ENCODE data around the gene SPEN. TPM values are rescaled to one million over a fixed set of nuclear protein-coding genes. Genes with fewer than 3 reads are reported as not detected.

SPEN gene
- polyA plus RNA-seq, 1 of the 3 experiments (the other 2 are of a cell fraction) = 6.1 TPM

DNA sequence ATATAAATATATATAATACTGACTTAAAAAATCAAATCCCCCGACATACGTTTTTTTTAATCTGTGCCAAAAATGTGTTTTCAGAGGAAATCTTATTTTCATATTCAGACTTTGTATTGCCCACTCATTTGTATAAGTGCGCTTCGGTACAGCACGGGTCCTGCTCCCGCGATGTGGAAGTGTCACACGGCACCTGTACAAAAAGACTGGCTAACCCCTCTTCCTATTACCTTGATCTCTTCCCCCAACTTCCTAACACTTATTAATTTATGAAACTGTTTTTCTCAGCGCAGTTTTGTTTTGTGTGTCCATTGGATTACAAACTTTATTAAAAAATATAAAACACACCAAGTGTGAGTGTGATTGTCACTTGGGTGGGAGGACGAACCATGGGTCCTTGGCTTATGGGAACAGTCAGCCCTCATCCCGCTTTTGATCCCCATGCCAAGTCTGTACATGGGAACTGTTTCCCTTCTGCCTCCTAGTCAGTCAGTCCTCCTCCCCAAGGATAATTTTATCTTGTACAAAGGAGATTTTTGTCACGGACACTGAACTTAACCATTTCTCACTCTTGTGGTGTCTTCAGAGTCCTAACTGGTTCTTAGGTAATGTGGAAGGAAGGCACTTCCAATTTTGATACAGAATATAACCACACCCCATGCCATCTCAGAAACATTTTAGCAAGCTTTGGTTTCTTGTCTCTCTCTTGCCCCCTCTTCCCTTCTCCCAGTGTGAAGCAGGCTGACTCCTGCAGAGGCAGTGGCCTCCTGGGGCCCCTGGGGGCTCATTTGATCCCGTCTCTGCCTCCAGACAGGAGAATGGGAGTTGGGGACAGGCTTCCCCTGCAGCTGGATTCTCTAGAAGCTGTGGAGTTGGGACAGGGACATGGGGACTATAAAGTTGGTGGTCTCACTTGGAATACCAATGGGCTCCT is 92.9 kb downstream of the SPEN start:
- CTCF ChIA-PET = interaction anchor here (1.7 kb wide), 1 partner anchor 9 kb away, joined by 3 read pairs; no protein-coding TSS in a partner anchor
- Histone ChIP-seq H3K9ac (no peak overlapping the region), H3K4me2 (no peak overlapping the region), H3K27ac (ENCODE audit: low read depth in 2 of 2, low read length in 1 of 2) (peak overlapping the region; percentile 17 to 94; a peak in 3 of 4 replicates), H3K4me1 (ENCODE audit: control insufficient read depth in 1 of 2, insufficient read depth in 2 of 2, low read depth in 1 of 2, low read length in 1 of 2) (peaks cover 0 to 54% of the 10 kb centered on the region in 2 experiments; a peak in 3 of 4 replicates), H3K79me2 (ENCODE audit: insufficient read depth) (peaks cover 3% of the 10 kb centered on the region; the same call in 1 of the 2 replicates), H2AFZ (ENCODE audit: low read depth) (no peak overlapping the region), H3K27me3 (ENCODE audit: insufficient read depth) (no peaks in the 10 kb centered on the region), H3K36me3 (replicated peaks in 1 of 2; ENCODE audit: control insufficient read depth in 1 of 2, insufficient read depth in 2 of 2, low read length in 1 of 2) (peaks cover 30 to 81% of the 10 kb centered on the region in 2 experiments), H3K9me2 (no peaks in the 10 kb centered on the region), H4K20me1 (ENCODE audit: insufficient read depth) (no peaks in the 10 kb centered on the region), H3F3A (replicated peaks; ENCODE audit: insufficient read depth) (peaks cover 30% of the 10 kb centered on the region), H3K4me3 (ENCODE audit: low read depth in 2 of 2, low read length in 1 of 2) (no peak overlapping the region), H3K9me3 (no peaks in the 10 kb centered on the region)
- WGBS (ENCODE audit: low lambda C conversion rate) = 93% methylated on average over 13 of the region's 13 CpGs
- no peak for DNase-seq
- POLR2A ChIA-PET = no interaction called here
- TF ChIP-seq RFX5 (IDR thresholded peaks at IDR 0.05; ENCODE audit: low read length) (no peak), GABPA (IDR thresholded peaks at IDR 0.05; ENCODE audit: low read depth) (no peak), NFIC (IDR thresholded peaks at IDR 0.05; ENCODE audit: borderline replicate concordance) (no peak), TEAD4 (IDR thresholded peaks at IDR 0.05; ENCODE audit: borderline replicate concordance, insufficient read depth) (no peak), FOXJ3 (CRISPR knock-in tag; IDR thresholded peaks at IDR 0.05) (no peak), SMC3 (IDR thresholded peaks at IDR 0.05; ENCODE audit: low read depth, low read length) (no peak), RAD21 (IDR thresholded peaks at IDR 0.05; ENCODE audit: low read length) (no peak), NRF1 (IDR thresholded peaks at IDR 0.05; ENCODE audit: low read depth, low read length) (no peak), POLR2AphosphoS5 (IDR thresholded peaks at IDR 0.05; ENCODE audit: low read depth, low read length) (no peak), FOXM1 (IDR thresholded peaks at IDR 0.05; ENCODE audit: low read depth) (no peak), GATA2 (CRISPR knock-in tag; IDR thresholded peaks at IDR 0.05) (no peak), MEF2A (IDR thresholded peaks at IDR 0.05; ENCODE audit: borderline replicate concordance, low read depth) (no peak)
- TF ChIP-seq, protein P1, sequence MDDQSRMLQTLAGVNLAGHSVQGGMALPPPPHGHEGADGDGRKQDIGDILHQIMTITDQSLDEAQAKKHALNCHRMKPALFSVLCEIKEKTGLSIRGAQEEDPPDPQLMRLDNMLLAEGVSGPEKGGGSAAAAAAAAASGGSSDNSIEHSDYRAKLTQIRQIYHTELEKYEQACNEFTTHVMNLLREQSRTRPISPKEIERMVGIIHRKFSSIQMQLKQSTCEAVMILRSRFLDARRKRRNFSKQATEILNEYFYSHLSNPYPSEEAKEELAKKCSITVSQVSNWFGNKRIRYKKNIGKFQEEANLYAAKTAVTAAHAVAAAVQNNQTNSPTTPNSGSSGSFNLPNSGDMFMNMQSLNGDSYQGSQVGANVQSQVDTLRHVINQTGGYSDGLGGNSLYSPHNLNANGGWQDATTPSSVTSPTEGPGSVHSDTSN (IDR thresholded peaks at IDR 0.05) = no peak
- TF ChIP-seq, protein P2, sequence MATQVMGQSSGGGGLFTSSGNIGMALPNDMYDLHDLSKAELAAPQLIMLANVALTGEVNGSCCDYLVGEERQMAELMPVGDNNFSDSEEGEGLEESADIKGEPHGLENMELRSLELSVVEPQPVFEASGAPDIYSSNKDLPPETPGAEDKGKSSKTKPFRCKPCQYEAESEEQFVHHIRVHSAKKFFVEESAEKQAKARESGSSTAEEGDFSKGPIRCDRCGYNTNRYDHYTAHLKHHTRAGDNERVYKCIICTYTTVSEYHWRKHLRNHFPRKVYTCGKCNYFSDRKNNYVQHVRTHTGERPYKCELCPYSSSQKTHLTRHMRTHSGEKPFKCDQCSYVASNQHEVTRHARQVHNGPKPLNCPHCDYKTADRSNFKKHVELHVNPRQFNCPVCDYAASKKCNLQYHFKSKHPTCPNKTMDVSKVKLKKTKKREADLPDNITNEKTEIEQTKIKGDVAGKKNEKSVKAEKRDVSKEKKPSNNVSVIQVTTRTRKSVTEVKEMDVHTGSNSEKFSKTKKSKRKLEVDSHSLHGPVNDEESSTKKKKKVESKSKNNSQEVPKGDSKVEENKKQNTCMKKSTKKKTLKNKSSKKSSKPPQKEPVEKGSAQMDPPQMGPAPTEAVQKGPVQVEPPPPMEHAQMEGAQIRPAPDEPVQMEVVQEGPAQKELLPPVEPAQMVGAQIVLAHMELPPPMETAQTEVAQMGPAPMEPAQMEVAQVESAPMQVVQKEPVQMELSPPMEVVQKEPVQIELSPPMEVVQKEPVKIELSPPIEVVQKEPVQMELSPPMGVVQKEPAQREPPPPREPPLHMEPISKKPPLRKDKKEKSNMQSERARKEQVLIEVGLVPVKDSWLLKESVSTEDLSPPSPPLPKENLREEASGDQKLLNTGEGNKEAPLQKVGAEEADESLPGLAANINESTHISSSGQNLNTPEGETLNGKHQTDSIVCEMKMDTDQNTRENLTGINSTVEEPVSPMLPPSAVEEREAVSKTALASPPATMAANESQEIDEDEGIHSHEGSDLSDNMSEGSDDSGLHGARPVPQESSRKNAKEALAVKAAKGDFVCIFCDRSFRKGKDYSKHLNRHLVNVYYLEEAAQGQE (IDR thresholded peaks at IDR 0.05; ENCODE audit: low read depth, low read length) = no peak
- TF ChIP-seq, protein P3, sequence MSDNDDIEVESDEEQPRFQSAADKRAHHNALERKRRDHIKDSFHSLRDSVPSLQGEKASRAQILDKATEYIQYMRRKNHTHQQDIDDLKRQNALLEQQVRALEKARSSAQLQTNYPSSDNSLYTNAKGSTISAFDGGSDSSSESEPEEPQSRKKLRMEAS (IDR thresholded peaks at IDR 0.05; ENCODE audit: low read depth) = no peak
